GM12878 (cell line): ENCODE data around the gene ACKR1.

Source experiments
- EP300 ChIP-seq, 2 experiments: fragments of 150-350 bp in 1 of 2; IDR thresholded peaks; 2 replicates each; pipeline ENCODE4 v1.6.1; 2011 to 2012; ENCODE audit warnings: low read depth in 2 of 2, low read length in 2 of 2, borderline replicate concordance in 1 of 2, improper control_type of control experiment in 1 of 2, inconsistent platforms in 1 of 2; ENCODE audit not compliant: control insufficient read depth in 1 of 2
- FOS ChIP-seq: IDR thresholded peaks from 3 replicates; pipeline ENCODE4 v1.6.1; 2011; ENCODE audit warnings: borderline replicate concordance; ENCODE audit not compliant: insufficient read length; ENCODE audit errors: extremely low read depth
- POLR2A ChIP-seq: IDR thresholded peaks from 2 replicates; pipeline ENCODE4 v1.6.1; 2011; ENCODE audit warnings: low read depth, mild to moderate bottlenecking, low read length
- SMC3 ChIP-seq: IDR thresholded peaks from 2 replicates; pipeline ENCODE4 v1.6.1; 2011; ENCODE audit warnings: low read length, improper control_type of control experiment, borderline replicate concordance

GRCh38 chr1:159187647-159188374 lies 16.9 kb upstream of the ACKR1 start:
- TF ChIP-seq POLR2A (no peak), FOS (no peak), SMC3 (no peak), EP300 (IDR thresholded peaks at IDR 0.05; ENCODE audit: borderline replicate concordance in 1 of 2, control insufficient read depth in 1 of 2, low read depth in 2 of 2, low read length in 2 of 2) (no peak)
